HL-60 (cell line): ENCODE data around the gene ZNF777.

ENCODE experiments used
- POLR2AphosphoS5 ChIP-seq: IDR thresholded peaks from 2 replicates; pipeline ENCODE4 v1.6.1; 2012; ENCODE audit warnings: low read depth
- TF ChIP-seq, protein P1 (sequence below): IDR thresholded peaks from one replicate; pipeline ENCODE4 v1.5.1; 2011; ENCODE audit warnings: low read length, control low read depth, inconsistent platforms; ENCODE audit not compliant: insufficient read depth
- TF ChIP-seq, protein P2 (sequence below): IDR thresholded peaks from 2 replicates; pipeline ENCODE4 v1.6.1; 2012; ENCODE audit warnings: low read depth; ENCODE audit not compliant: insufficient replicate concordance

DNA sequence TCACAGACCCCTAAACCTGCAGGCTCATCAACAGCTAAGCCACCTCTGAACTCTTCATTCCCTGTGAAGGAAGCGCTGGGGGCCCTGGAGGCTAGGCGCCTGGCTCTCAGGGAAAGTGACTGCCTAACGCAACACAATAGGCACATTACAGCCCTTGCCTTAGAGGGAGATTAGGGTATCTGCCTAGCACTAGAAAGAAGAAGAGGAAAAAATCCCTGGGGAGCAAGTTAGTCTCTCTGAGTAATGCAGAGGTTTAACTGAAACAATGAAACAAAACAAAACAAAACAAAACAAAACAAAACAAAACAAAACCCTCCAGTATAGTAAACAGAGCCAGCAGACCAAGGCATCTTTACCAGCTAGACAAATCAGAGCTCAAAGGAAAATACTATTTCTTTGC, 2.6 kb downstream of the ZNF777 start:
- TF ChIP-seq, protein P1, sequence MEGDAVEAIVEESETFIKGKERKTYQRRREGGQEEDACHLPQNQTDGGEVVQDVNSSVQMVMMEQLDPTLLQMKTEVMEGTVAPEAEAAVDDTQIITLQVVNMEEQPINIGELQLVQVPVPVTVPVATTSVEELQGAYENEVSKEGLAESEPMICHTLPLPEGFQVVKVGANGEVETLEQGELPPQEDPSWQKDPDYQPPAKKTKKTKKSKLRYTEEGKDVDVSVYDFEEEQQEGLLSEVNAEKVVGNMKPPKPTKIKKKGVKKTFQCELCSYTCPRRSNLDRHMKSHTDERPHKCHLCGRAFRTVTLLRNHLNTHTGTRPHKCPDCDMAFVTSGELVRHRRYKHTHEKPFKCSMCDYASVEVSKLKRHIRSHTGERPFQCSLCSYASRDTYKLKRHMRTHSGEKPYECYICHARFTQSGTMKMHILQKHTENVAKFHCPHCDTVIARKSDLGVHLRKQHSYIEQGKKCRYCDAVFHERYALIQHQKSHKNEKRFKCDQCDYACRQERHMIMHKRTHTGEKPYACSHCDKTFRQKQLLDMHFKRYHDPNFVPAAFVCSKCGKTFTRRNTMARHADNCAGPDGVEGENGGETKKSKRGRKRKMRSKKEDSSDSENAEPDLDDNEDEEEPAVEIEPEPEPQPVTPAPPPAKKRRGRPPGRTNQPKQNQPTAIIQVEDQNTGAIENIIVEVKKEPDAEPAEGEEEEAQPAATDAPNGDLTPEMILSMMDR: no peak
- TF ChIP-seq, protein P2, sequence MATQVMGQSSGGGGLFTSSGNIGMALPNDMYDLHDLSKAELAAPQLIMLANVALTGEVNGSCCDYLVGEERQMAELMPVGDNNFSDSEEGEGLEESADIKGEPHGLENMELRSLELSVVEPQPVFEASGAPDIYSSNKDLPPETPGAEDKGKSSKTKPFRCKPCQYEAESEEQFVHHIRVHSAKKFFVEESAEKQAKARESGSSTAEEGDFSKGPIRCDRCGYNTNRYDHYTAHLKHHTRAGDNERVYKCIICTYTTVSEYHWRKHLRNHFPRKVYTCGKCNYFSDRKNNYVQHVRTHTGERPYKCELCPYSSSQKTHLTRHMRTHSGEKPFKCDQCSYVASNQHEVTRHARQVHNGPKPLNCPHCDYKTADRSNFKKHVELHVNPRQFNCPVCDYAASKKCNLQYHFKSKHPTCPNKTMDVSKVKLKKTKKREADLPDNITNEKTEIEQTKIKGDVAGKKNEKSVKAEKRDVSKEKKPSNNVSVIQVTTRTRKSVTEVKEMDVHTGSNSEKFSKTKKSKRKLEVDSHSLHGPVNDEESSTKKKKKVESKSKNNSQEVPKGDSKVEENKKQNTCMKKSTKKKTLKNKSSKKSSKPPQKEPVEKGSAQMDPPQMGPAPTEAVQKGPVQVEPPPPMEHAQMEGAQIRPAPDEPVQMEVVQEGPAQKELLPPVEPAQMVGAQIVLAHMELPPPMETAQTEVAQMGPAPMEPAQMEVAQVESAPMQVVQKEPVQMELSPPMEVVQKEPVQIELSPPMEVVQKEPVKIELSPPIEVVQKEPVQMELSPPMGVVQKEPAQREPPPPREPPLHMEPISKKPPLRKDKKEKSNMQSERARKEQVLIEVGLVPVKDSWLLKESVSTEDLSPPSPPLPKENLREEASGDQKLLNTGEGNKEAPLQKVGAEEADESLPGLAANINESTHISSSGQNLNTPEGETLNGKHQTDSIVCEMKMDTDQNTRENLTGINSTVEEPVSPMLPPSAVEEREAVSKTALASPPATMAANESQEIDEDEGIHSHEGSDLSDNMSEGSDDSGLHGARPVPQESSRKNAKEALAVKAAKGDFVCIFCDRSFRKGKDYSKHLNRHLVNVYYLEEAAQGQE: no peak
- no peak for TF ChIP-seq POLR2AphosphoS5
